Thyroid gland (tissue), 4 donors: ENCODE measurements around the gene SECISBP2L. TPM values are rescaled to one million over a fixed set of nuclear protein-coding genes. Genes with fewer than 3 reads are reported as not detected.
"Not testable (repeated sequence)": the region's sequence is repeated elsewhere in the genome, so short reads cannot be mapped to it uniquely, and the experiment has no call there.

Experiments
- DNase-seq, 2 donors: peaks; one replicate each; pipeline ENCODE4 v3.0.0-alpha.2; 2019
- H3K27ac ChIP-seq, 3 donors: fragments of 200-600 bp; sonication (generic); 1 replicate in 2 of 3; 2 replicates in 1 of 3; pipeline ENCODE4 v1.5.1; 2016 to 2019; ENCODE audit warnings: mild to moderate bottlenecking in 1 of 3, moderate library complexity in 1 of 3
- H3K27me3 ChIP-seq: fragments of 200-600 bp; sonication (generic); one replicate; pipeline ENCODE4 v1.5.1; 2019
- H3K36me3 ChIP-seq, 2 donors: fragments of 200-600 bp; sonication (generic); one replicate each; pipeline ENCODE4 v1.5.1; 2016 to 2019
- H3K4me1 ChIP-seq, 2 donors: fragments of 200-600 bp; sonication (generic); one replicate each; pipeline ENCODE4 v1.5.1; 2017 to 2019
- H3K4me3 ChIP-seq, 3 donors: fragments of 200-600 bp; sonication (generic); replicated peaks in 1 of 3; 1 replicate in 2 of 3; 2 replicates in 1 of 3; pipeline ENCODE4 v1.5.1; 2016; ENCODE audit warnings: mild to moderate bottlenecking in 1 of 3
- H3K9me3 ChIP-seq: fragments of 200-600 bp; sonication (generic); one replicate; pipeline ENCODE4 v1.5.1; 2017
- POLR2A ChIP-seq, 2 donors: fragments of 450-650 bp; IDR thresholded peaks; one replicate each; pipeline ENCODE4 v1.6.1; 2017; ENCODE audit warnings: antibody characterized with exemption in 2 of 2, mild to moderate bottlenecking in 2 of 2, moderate library complexity in 1 of 2
- WGBS, 2 donors: methylation state at CpG; one replicate each; pipeline ENCODE4 v1.1.5; 2017; 5-methylcytosine and 5-hydroxymethylcytosine counted together
- intact Hi-C: fragments of 100-400 bp; cut with DNase I; formaldehyde crosslinking; loops from one replicate; pipeline ENCODE4 v1.15.1; 2023
- total RNA-seq, 4 donors: library from RNA; depleted of rRNA; stranded (reverse); fragments of >200 nt; gene quantifications; one replicate each; pipeline ENCODE4 v1.2.3, GENCODE V29; 2016
- TF ChIP-seq, protein P1 (sequence below), 6 experiments: fragments of 200-600 bp in 3 of 6; fragments of 450-650 bp in 3 of 6; sonication (generic) in 3 of 6; IDR thresholded peaks; one replicate each; pipeline ENCODE4 v1.5.1; 2016 to 2019; ENCODE audit warnings: antibody characterized with exemption in 6 of 6, mild to moderate bottlenecking in 2 of 6, inconsistent platforms in 1 of 6, moderate library complexity in 1 of 6

The SECISBP2L gene
- total RNA-seq, 4 donors from 2014 or later, result 53.9 to 88.8 (median 60.9) TPM

DNA sequence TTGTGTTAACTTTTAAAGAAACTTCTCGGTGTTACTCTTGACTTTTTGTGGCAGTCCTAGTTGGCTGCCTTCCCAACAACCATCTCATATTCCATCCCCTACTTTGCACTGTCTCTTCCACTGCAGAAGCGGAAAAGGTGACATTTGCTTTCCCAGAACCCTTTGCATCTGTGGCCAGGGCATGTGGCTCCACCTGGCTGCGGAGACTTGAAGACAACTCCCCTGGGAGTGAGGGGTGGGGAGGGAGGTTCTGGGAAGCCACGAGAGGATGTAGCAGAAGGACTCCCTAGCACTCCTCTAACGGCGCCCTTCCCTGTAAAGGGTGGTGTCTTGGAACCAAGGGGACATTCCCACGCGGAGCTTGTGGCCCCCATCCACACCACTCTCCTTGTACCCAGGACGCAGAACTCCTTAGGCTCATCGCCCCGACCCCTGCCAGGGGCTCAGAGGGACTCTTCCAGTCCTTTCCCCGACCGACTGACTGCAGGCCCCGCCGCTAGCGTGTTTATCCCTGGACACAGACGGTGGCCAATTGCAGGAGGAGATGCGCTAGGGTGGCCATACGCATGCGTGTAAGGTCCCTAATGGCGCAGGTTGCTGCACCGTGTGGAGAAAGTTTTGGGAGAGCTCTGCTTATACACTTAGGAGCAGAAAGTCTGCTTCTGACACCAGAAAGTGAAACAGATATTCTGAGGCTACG lies 33.2 kb upstream of the SECISBP2L start:
- intact Hi-C loops, result no loop called here
- TF ChIP-seq, protein P1, sequence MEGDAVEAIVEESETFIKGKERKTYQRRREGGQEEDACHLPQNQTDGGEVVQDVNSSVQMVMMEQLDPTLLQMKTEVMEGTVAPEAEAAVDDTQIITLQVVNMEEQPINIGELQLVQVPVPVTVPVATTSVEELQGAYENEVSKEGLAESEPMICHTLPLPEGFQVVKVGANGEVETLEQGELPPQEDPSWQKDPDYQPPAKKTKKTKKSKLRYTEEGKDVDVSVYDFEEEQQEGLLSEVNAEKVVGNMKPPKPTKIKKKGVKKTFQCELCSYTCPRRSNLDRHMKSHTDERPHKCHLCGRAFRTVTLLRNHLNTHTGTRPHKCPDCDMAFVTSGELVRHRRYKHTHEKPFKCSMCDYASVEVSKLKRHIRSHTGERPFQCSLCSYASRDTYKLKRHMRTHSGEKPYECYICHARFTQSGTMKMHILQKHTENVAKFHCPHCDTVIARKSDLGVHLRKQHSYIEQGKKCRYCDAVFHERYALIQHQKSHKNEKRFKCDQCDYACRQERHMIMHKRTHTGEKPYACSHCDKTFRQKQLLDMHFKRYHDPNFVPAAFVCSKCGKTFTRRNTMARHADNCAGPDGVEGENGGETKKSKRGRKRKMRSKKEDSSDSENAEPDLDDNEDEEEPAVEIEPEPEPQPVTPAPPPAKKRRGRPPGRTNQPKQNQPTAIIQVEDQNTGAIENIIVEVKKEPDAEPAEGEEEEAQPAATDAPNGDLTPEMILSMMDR (IDR thresholded peaks at IDR 0.05), result no peak
- no peak for TF ChIP-seq POLR2A (IDR thresholded peaks at IDR 0.05)
- H3K9me3 ChIP-seq, result no peaks in the 10 kb centered on the region
- no peak overlapping the region for H3K4me3 ChIP-seq
- no peak overlapping the region for H3K27ac ChIP-seq
- DNase-seq, result no peak
- no peaks in the 10 kb centered on the region for H3K27me3 ChIP-seq
- H3K4me1 ChIP-seq, result peaks cover 0 to 2% of the 10 kb centered on the region in 2 donors
- no peaks in the 10 kb centered on the region for H3K36me3 ChIP-seq
- WGBS, 2 donors, result 92 to 95% methylated on average over 22 to 23 of the region's 23 CpGs

DNA sequence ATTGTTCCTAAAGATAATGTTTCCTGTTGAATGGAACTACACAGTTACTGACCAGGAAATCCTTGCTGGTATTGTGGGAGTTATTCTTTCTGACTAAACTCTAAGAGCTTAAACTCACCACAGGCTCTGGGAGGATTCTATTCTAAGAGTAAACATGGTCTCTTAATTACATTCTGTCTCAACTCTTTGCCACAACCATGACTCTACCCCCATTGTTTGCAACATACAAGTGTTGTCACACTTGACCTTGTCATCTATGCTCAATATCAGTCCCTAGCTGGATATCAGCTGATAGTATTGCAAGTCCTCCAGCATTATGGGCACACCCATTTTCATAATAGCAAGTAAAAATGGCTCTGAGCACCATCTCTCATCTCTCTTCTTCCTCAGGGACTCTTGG lies 29.6 kb upstream of the SECISBP2L start:
- Histone ChIP-seq H3K27ac (no peak overlapping the region), H3K4me1 (no peaks in the 10 kb centered on the region)

DNA sequence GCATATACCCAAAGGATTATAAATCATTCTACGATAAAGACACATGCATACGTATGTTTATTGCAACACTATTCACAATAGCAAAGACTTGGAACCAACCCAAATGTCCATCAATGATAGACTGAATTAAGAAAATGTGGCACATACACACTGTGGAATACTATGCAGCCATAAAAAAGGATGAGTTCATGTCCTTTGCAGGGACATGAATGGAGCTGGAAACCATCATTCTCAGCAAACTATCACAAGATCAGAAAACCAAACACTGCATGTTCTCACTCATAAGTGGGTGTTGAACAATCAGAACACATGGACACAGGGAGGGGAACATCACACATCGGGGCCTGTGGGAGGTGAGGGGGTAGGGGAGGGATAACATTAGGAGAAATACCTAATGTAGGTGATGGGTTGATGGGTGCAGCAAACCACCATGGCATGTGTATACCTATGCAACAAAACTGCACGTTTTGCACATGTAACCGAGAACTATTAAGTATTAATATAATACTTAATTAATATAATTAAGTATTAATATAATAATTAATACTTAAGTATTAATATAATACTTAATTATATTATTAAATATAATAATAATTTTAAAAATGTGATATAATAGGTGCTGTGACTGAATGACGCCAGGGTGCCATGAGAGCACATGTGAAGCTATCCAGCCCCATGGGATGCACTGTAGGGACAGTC lies 28.5 kb upstream of the SECISBP2L start:
- DNase-seq, H3K4me1 ChIP-seq, H3K4me3 ChIP-seq, H3K27me3 ChIP-seq, intact Hi-C loops, H3K36me3 ChIP-seq, H3K27ac ChIP-seq, H3K9me3 ChIP-seq: not testable (repeated sequence)
- 95% methylated on average over 6 of the region's 6 CpGs for WGBS, 2 donors

More for the DNA sequence above, 29.6 kb upstream of the SECISBP2L start:
- intact Hi-C loops, result no loop called here
- Histone ChIP-seq H3K27me3 (no peaks in the 10 kb centered on the region), H3K36me3 (no peaks in the 10 kb centered on the region), H3K9me3 (no peaks in the 10 kb centered on the region), H3K4me3 (no peak overlapping the region)
- no peak for DNase-seq
- TF ChIP-seq, protein P1 (IDR thresholded peaks at IDR 0.05), result no peak
- TF ChIP-seq POLR2A (IDR thresholded peaks at IDR 0.05), result no peak

DNA sequence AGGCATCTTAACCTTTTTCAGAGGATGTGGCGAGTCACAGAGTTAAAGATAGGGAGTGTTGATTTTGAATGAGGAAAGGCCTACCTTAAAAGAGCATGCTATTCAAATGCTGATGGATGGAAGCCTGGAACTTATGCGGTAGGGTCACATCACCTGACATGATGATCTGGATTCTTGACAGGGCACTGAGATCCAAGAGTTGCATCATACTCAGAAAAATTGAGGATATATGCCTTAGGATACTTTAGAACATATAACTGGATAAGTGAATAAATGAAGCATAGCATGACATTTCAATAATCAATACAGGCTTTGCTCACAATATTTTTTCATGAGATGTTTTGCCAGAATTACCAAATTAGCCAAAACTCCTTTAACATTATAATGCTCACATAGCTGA lies 20.1 kb upstream of the SECISBP2L start:
- H3K27ac ChIP-seq, result no peak overlapping the region
- no peaks in the 10 kb centered on the region for H3K4me1 ChIP-seq
- H3K9me3 ChIP-seq, result no peaks in the 10 kb centered on the region
- no peaks in the 10 kb centered on the region for H3K36me3 ChIP-seq
- intact Hi-C loops, result no loop called here
- DNase-seq, result no peak
- no peak for TF ChIP-seq POLR2A (IDR thresholded peaks at IDR 0.05)
- TF ChIP-seq, protein P1 (IDR thresholded peaks at IDR 0.05), result no peak
- H3K4me3 ChIP-seq, result no peak overlapping the region
- no peaks in the 10 kb centered on the region for H3K27me3 ChIP-seq
- WGBS, 2 donors, result 67 to 81% methylated on average over 2 of the region's 2 CpGs

DNA sequence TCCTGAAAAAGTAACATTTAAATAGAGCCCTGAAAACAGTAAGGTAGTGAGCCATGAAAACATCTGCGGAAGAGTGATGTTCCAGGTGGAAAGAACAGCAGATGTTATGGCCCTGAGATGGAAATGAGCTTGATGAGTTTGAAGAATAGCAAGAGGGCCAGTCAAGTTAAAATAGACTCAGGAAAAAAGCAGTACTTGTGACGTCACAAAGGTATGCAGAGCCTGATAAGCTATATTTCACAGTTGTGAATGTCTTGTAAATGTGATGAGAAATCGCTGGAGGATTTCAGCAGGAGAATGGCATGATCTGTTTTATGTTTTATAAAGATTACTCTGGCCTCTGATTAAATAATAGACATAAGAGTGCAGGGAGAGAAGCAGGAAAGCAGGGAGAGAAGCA lies 18.6 kb upstream of the SECISBP2L start:
- no peak for TF ChIP-seq POLR2A (IDR thresholded peaks at IDR 0.05)
- TF ChIP-seq, protein P1 (IDR thresholded peaks at IDR 0.05), result no peak
- no peak for DNase-seq
- 78% methylated on average over 3 of the region's 3 CpGs for WGBS, 2 donors

More for the DNA sequence above, 18.6 kb upstream of the SECISBP2L start:
- H3K27me3 ChIP-seq, result no peaks in the 10 kb centered on the region
- no peak overlapping the region for H3K27ac ChIP-seq
- H3K4me3 ChIP-seq, result no peak overlapping the region
- H3K4me1 ChIP-seq, result no peaks in the 10 kb centered on the region
- no peaks in the 10 kb centered on the region for H3K9me3 ChIP-seq
- H3K36me3 ChIP-seq, result no peaks in the 10 kb centered on the region
- intact Hi-C loops, result no loop called here
